Kidney (tissue), 14 donors: ENCODE data around the gene LGMN. TPM values are rescaled to one million over a fixed set of nuclear protein-coding genes. Genes with fewer than 3 reads are reported as not detected.
A peak's percentile ranks its signal among the peaks of the same experiment; 100 is the strongest.

Experiments
- DNase-seq, 5 donors: peaks; one replicate each; pipeline ENCODE4 v3.0.0-alpha.2; 2013 to 2020
- FAIRE-seq: peaks from 2 replicates; lab custom pipeline; 2012; peaks lifted over from hg19 to GRCh38; lab: Jason Lieb, UNC
- H3K27ac ChIP-seq, 2 donors: one replicate each; pipeline ENCODE4 v1.7.0; 2013; ENCODE audit warnings: low read depth in 2 of 2, low read length in 2 of 2, inconsistent platforms in 1 of 2
- H3K27me3 ChIP-seq: one replicate; pipeline ENCODE4 v1.7.1; 2013; ENCODE audit warnings: low read length, inconsistent platforms; ENCODE audit not compliant: control insufficient read depth, insufficient read depth
- H3K36me3 ChIP-seq, 3 donors: one replicate each; pipeline versions ENCODE4 v1.7.0 to v1.7.1; 2013; ENCODE audit warnings: low read length in 3 of 3, control low read depth in 1 of 3, inconsistent platforms in 1 of 3; ENCODE audit not compliant: insufficient read depth in 3 of 3, control insufficient read depth in 2 of 3
- H3K4me1 ChIP-seq, 3 donors: one replicate each; pipeline versions ENCODE4 v1.7.0 to v1.7.1; 2013; ENCODE audit warnings: low read length in 3 of 3, inconsistent platforms in 1 of 3, low read depth in 1 of 3; ENCODE audit not compliant: control insufficient read depth in 2 of 3, insufficient read depth in 2 of 3
- H3K4me3 ChIP-seq, 3 donors: one replicate each; pipeline versions ENCODE4 v1.7.0 to v1.8.1; 2013; ENCODE audit warnings: low read length in 3 of 3, control low read depth in 1 of 3, inconsistent platforms in 1 of 3
- H3K9ac ChIP-seq, 3 donors: one replicate each; pipeline versions ENCODE4 v1.7.0 to v1.7.1; 2013; ENCODE audit warnings: low read length in 3 of 3, control low read depth in 1 of 3, inconsistent platforms in 1 of 3
- H3K9me3 ChIP-seq, 3 donors: one replicate each; pipeline versions ENCODE4 v1.7.0 to v1.7.1; 2013; ENCODE audit warnings: low read length in 3 of 3, control low read depth in 1 of 3, inconsistent platforms in 1 of 3; ENCODE audit not compliant: control insufficient read depth in 2 of 3, insufficient read depth in 1 of 3
- CTCF ChIP-seq: IDR thresholded peaks from 3 replicates; pipeline ENCODE4 v1.5.1; 2012; ENCODE audit warnings: mild to moderate bottlenecking, moderate library complexity, borderline replicate concordance; ENCODE audit not compliant: insufficient read depth; ENCODE audit errors: extremely low read depth
- intact Hi-C: fragments of 100-400 bp; cut with DNase I; formaldehyde crosslinking; loops from one replicate; pipeline ENCODE4 v1.11.1; 2022
- polyA plus RNA-seq: library from polyadenylated mRNA; stranded (reverse); fragments of 350-450 nt; fragmentation: Illumina TruSeq; extraction: RNeasy Lipid Tissue Mini Kit (QIAGEN cat#74804); gene quantifications from one replicate; pipeline ENCODE4 v1.2.3, GENCODE V29; 2014; ENCODE audit warnings: low read depth, low replicate concordance; ENCODE audit not compliant: insufficient read depth
- total RNA-seq: library from RNA; stranded (reverse); fragmentation: NEBNext Ultra II Directional; extraction: Animal tissue kit (Norgen Biotek cat#: 25700); gene quantifications from one replicate; pipeline ENCODE4 v1.2.1, GENCODE V29; 2021
- donor health status: control.
- donor health status: control.
- donor health status: control.
- donor health status: control.
- donor health status: control.
- donor health status: DM: yes; HTN: yes; CAD: no.
- donor health status: Normal renal cell carcinoma (clear cell type).

The LGMN gene
- total and polyA plus RNA-seq, 2 donors from 2014 or later = 66.3 to 200 TPM

- FAIRE-seq = no peak
- Histone ChIP-seq H3K9ac (no peak overlapping the region), H3K9me3 (no peaks in the 10 kb centered on the region), H3K27ac (no peak overlapping the region), H3K4me1 (peaks cover 0 to 7% (median under 1%) of the 10 kb centered on the region in 3 donors), H3K27me3 (no peaks in the 10 kb centered on the region), H3K4me3 (no peak overlapping the region), H3K36me3 (peaks cover 3 to 13% (median 11%) of the 10 kb centered on the region in 3 donors)
- no peak for TF ChIP-seq CTCF
- intact Hi-C loops = no loop called here
- DNase-seq = no peak
These were observed 16.8 kb downstream of the LGMN start for GRCh38 chr14:92731622-92732115.

- FAIRE-seq (no peak), DNase-seq (no peak)
- intact Hi-C loops = no loop called here
- Histone ChIP-seq H3K27me3 (no peaks in the 10 kb centered on the region), H3K27ac (peak overlapping the region in 1 of 2 donors; percentile 20), H3K36me3 (peaks cover 3 to 14% (median 13%) of the 10 kb centered on the region in 3 donors), H3K9ac (no peak overlapping the region), H3K9me3 (no peaks in the 10 kb centered on the region), H3K4me1 (peaks cover 0 to 8% (median 0%) of the 10 kb centered on the region in 3 donors), H3K4me3 (no peak overlapping the region)
- TF ChIP-seq CTCF = no peak
These were observed 18.6 kb downstream of the LGMN start for GRCh38 chr14:92729634-92730358.

- Histone ChIP-seq H3K27me3 (no peaks in the 10 kb centered on the region), H3K4me3 (no peak overlapping the region), H3K9ac (no peak overlapping the region), H3K4me1 (peaks cover 0 to 8% (median 0%) of the 10 kb centered on the region in 3 donors), H3K27ac (peak overlapping the region in 1 of 2 donors; percentile 5), H3K36me3 (peaks cover 3 to 15% (median 13%) of the 10 kb centered on the region in 3 donors), H3K9me3 (no peaks in the 10 kb centered on the region)
- intact Hi-C loops = no loop called here
- FAIRE-seq (no peak), DNase-seq (no peak)
- no peak for TF ChIP-seq CTCF
These were observed 19.6 kb downstream of the LGMN start for GRCh38 chr14:92728759-92729364.
